Activated naive CD4-positive, alpha-beta T cell treated with Interleukin-2 at 50 U/mL for 16 hours (primary cell): Measurements from ENCODE around the gene CORO7.

Experiments used
- DNase-seq: peaks from one replicate; pipeline ENCODE4 v3.0.0-alpha.2; 2020

CORO7 gene

GRCh38 chr16:4425378-4426020 is 9.1 kb upstream of the CORO7 start, which contains the start of gene DNAJA3:
DNAJA3 (plus strand) TSS chr16:4425868; CDS start chr16:4425882, 14 bp downstream.
- peak; percentile 93 for DNase-seq

GRCh38 chr16:4420505-4421105 is 4.2 kb upstream of the CORO7 start:
- no peak for DNase-seq

- DNase-seq: no peak
These were observed 3.1 kb upstream of the CORO7 start for GRCh38 chr16:4419402-4419959.

- peak; percentile 64 for DNase-seq
These were observed 727 bp downstream of the CORO7 start for GRCh38 chr16:4415538-4416199.

GRCh38 chr16:4414187-4414917 is 2.0 kb downstream of the CORO7 start:
- peak; percentile 91 for DNase-seq

- no peak for DNase-seq
These were observed 3.5 kb downstream of the CORO7 start for GRCh38 chr16:4412854-4413253.

GRCh38 chr16:4412159-4412558 is 4.2 kb downstream of the CORO7 start:
- no peak for DNase-seq

- no peak for DNase-seq
These were observed 4.7 kb downstream of the CORO7 start for GRCh38 chr16:4411684-4412083.

- no peak for DNase-seq
These were observed 5.9 kb downstream of the CORO7 start for GRCh38 chr16:4410335-4411075.

- no peak for DNase-seq
These were observed 7.1 kb downstream of the CORO7 start for GRCh38 chr16:4409081-4409932.

GRCh38 chr16:4408323-4408690 is 8.1 kb downstream of the CORO7 start:
- no peak for DNase-seq

- DNase-seq: no peak
These were observed 8.7 kb downstream of the CORO7 start for GRCh38 chr16:4407543-4408322.

GRCh38 chr16:4404967-4405696 is 11.3 kb downstream of the CORO7 start:
- DNase-seq: no peak

GRCh38 chr16:4404247-4404966 is 12.0 kb downstream of the CORO7 start:
- DNase-seq: peak; percentile 30

- DNase-seq: no peak
These were observed 13.1 kb downstream of the CORO7 start for GRCh38 chr16:4403133-4403949.

- DNase-seq: peak; percentile 73
These were observed 13.8 kb downstream of the CORO7 start for GRCh38 chr16:4402439-4403132.

- DNase-seq: no peak
These were observed 14.9 kb downstream of the CORO7 start for GRCh38 chr16:4401510-4401909.

- DNase-seq: no peak
These were observed 15.3 kb downstream of the CORO7 start for GRCh38 chr16:4401094-4401501.
